Ishikawa (cell line): Measurements from ENCODE around the gene TOP2B.

Experiments
- CEBPB ChIP-seq: IDR thresholded peaks from 2 replicates; pipeline ENCODE4 v1.6.1; 2012
- EGR1 ChIP-seq: IDR thresholded peaks from 2 replicates; pipeline ENCODE4 v1.6.1; 2012
- EP300 ChIP-seq: IDR thresholded peaks from 2 replicates; pipeline ENCODE4 v1.6.1; 2012; ENCODE audit warnings: borderline replicate concordance
- FOXM1 ChIP-seq: IDR thresholded peaks from 2 replicates; pipeline ENCODE4 v1.6.1; 2012; ENCODE audit warnings: low read depth, borderline replicate concordance
- MAX ChIP-seq: IDR thresholded peaks from 2 replicates; pipeline ENCODE4 v1.6.1; 2012
- REST ChIP-seq: IDR thresholded peaks from 2 replicates; pipeline ENCODE4 v1.6.1; 2012; ENCODE audit warnings: low read depth, mild to moderate bottlenecking
- TAF1 ChIP-seq: IDR thresholded peaks from 2 replicates; pipeline ENCODE4 v1.6.1; 2012; ENCODE audit warnings: low read depth, mild to moderate bottlenecking
- USF1 ChIP-seq: IDR thresholded peaks from 2 replicates; pipeline ENCODE4 v1.6.1; 2012
- YY1 ChIP-seq: IDR thresholded peaks from 2 replicates; pipeline ENCODE4 v1.6.1; 2012; ENCODE audit warnings: low read depth

DNA sequence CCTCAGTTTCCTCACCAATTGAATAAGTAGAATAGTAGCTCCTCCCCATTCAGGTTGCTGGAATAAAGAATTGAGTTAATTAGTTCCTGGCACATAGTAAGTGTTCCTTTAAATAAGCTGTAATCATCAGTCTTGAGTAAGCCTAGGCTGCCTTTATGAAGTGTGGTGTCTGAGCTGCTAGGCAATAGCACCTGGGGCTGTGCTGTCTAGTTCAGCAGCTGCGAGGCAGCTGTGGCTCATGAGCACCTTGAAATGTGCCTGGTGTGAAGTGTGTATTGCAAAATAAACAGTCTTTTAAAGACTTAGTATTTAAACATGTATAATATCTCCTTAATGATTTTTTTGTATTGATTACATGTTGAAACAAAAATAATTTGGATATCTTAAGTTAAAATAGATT is 77.6 kb downstream of the TOP2B start:
- TF ChIP-seq MAX (no peak), EP300 (no peak), FOXM1 (no peak), YY1 (no peak), USF1 (no peak), TAF1 (no peak), CEBPB (no peak), EGR1 (no peak), REST (no peak)
